Measurements from ENCODE around the gene IL34.

The IL34 gene

DNA sequence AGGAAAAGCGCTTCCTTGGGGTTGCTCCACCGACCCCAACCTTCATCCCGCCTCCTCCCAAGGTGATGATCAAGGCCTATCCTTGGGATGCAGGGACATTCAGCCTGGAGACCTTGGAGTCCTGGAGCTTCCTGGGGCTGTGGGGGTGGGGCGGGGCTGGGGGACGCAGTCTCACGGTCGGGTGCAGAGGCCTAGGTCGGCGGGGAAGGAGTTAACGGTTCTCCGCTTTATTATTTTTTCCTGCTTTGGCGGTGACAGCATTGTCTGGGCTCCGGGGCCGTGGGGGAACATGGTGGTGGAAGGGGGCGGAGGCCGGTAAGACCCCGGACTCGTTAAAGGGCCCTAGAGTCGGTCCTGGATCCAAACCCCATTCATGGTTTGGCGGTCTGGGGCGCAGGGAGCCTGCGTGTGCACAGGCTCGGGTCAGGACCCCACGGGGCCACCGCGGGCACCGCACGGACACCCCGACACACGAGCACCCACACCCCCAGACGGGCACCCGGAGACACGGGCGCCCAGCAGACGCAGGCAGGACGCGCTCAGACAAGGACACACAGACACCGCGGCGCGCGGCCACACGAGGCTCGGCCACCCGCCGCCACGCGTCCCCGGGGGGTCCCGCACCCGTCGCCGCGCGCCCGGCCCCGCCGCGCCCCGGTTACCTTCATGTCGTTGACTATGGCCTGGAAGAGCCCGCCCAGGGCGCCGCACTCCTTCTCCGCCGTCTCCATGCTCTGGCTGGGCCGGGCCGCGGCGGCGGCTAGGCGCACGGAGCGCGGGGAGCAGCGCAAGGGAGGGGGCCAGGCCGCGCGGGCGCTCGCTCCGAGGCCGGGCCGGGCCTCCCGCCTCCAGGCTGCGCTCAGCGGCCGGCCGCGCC, 38.9 kb downstream of the IL34 start:
- Mint-ChIP-seq H3K27ac (peak overlapping the region in 2 of 3 experiments; percentile 63 to 65), H3K9me3 (no peaks in the 10 kb centered on the region), H3K27me3 (ENCODE audit: low read depth) (peaks cover 5% of the 10 kb centered on the region), H3K4me3 (peak overlapping the region; percentile 85 to 91 (median 89)), H3K4me1 (peaks cover 53% of the 10 kb centered on the region), H3K36me3 (ENCODE audit: low read depth) (peaks cover 3% of the 10 kb centered on the region)
- TF ChIP-seq, protein P1, sequence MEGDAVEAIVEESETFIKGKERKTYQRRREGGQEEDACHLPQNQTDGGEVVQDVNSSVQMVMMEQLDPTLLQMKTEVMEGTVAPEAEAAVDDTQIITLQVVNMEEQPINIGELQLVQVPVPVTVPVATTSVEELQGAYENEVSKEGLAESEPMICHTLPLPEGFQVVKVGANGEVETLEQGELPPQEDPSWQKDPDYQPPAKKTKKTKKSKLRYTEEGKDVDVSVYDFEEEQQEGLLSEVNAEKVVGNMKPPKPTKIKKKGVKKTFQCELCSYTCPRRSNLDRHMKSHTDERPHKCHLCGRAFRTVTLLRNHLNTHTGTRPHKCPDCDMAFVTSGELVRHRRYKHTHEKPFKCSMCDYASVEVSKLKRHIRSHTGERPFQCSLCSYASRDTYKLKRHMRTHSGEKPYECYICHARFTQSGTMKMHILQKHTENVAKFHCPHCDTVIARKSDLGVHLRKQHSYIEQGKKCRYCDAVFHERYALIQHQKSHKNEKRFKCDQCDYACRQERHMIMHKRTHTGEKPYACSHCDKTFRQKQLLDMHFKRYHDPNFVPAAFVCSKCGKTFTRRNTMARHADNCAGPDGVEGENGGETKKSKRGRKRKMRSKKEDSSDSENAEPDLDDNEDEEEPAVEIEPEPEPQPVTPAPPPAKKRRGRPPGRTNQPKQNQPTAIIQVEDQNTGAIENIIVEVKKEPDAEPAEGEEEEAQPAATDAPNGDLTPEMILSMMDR (IDR thresholded peaks at IDR 0.05; ENCODE audit: unreplicated experiment in 3 of 3): no peak

DNA sequence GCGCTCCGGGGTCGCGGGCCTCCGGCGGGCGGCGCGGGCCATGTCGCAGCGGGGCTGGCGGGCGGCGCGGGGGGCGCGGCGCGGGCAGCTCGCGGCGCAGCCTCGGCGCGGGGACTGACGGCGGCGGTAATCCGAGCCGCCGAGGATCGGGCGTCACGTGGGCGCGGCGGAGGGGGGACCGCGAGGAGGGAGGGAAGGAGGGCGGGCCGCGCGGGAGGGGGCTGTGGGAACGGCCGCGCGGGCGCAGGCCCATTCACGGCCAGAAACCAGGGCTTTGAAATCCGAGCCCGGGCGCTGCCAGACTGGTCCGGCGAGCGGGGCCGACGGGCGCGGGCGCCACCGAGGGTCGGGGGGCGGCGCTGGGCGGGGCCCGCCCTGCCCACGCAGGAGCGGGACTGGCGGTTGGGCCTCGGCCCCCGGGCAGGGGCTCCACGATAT, 39.6 kb downstream of the IL34 start, which contains the start of gene MTSS2:
Gene MTSS2, minus strand, starts transcription at position 116 of the 438 bp plus-strand sequence. CDS start 262 bp downstream, outside the sequence.
- H3K4me3 Mint-ChIP-seq: peak within 1 kb of the TSS; percentile 85 to 91 (median 89)
- H3K36me3 Mint-ChIP-seq (ENCODE audit: low read depth): peaks cover 3% of the 10 kb centered on the region
- H3K4me1 Mint-ChIP-seq: peaks cover 60% of the 10 kb centered on the region
- TF ChIP-seq, protein P1 (IDR thresholded peaks at IDR 0.05; ENCODE audit: unreplicated experiment in 3 of 3): no peak
- H3K9me3 Mint-ChIP-seq: no peaks in the 10 kb centered on the region
- H3K27me3 Mint-ChIP-seq (ENCODE audit: low read depth): peaks cover 5% of the 10 kb centered on the region
- H3K27ac Mint-ChIP-seq: peak within 1 kb of the TSS; percentile 94 to 98 (median 94)

DNA sequence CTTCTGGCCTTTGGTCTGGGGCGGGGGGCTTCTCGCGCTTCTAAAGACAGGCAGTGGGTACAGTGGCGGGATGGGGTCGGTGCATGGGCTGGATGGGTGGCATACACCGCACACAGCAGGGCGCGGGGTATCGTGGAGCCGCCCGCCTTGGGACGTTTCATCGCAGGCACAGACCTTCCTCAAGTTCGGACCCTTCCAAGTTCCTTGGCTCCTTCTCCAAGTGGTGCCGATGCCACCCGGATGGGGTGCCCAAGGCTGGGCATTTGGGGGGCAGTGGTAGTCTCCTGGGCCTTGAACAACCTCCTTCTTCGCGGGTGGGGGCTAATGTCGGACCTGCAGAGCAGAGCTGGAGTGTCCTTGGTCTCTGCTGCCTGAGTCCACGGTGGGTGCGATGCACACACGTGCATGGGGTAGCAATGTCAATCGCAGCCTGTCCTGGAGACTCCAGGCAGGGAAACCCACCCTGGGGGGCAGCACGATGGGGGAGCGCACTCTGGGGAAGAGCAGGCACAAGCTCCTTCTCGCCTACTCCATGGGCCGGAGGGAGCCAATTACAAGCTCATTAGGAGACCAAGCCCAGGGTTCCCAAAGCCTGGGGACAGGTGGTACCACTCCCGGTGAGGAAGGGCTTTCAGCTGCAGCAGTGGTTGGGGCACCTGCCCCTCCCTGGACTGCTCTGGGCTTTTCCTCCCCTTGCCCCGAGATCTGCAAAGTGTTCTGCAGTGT, 40.2 kb downstream of the IL34 start:
- TF ChIP-seq, protein P1 (IDR thresholded peaks at IDR 0.05; ENCODE audit: unreplicated experiment in 3 of 3): no peak
- Mint-ChIP-seq H3K27ac (peak overlapping the region; percentile 94 to 98 (median 94)), H3K36me3 (ENCODE audit: low read depth) (peaks cover 3% of the 10 kb centered on the region), H3K9me3 (no peaks in the 10 kb centered on the region), H3K4me3 (peak overlapping the region; percentile 78 to 88 (median 84)), H3K4me1 (peaks cover 62% of the 10 kb centered on the region), H3K27me3 (ENCODE audit: low read depth) (peaks cover 5% of the 10 kb centered on the region)

DNA sequence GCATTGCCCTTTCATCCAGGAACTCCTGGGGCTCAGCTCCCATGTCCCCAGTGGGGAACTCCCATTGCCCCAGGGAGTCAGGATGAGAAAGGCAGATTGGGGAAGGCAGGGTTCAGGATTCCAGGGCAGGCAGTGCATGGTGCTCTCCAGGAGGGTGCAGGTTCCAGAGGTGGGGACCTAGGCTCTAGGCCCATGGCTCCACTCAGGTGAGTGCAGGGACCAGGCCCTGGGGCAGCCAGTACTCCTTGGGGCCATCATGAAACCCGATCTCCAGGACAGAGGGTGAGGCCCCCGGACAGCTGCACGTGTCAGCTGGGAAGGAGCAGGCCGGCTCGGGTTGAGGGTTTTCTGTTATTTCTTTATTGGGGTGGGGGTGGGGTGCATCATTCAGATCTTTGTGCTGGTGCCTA, 40.7 kb downstream of the IL34 start:
- Mint-ChIP-seq H3K36me3 (ENCODE audit: low read depth) (peaks cover 3% of the 10 kb centered on the region), H3K27me3 (ENCODE audit: low read depth) (peaks cover 5% of the 10 kb centered on the region), H3K4me3 (peak overlapping the region; percentile 78 to 88 (median 84)), H3K4me1 (peaks cover 67% of the 10 kb centered on the region), H3K27ac (peak overlapping the region; percentile 94 to 98 (median 94)), H3K9me3 (no peaks in the 10 kb centered on the region)
- TF ChIP-seq, protein P1 (IDR thresholded peaks at IDR 0.05; ENCODE audit: unreplicated experiment in 3 of 3): no peak

DNA sequence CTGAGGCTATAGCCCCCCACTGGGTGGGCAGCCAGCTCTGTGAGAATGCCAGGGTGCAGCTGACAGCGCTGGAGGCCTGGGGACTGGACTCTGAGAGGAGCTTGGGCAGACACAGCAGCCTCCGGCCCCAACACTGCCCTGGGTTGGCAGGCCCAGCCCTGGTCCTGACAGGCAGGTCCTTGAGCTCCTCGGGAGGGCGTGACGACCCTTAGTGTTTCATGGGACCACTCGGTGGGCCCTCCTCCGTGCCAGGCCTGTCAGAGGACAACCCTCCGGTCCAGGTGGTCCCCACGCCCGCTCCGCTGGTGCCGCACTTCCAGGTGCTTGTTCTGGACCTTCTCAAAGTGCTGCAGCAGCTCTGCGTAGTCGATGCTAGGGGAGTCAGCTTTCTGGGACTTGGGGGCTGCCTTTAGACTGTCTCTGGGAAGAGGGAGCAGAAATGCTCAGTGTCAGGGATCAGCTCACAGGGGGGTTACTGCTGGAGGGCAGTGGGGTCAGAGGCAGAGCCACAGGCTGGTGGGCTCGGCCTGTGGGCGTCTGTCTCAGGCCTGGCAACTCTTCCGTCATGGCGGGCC, 41.4 kb downstream of the IL34 start:
- Mint-ChIP-seq H3K4me1 (peaks cover 62% of the 10 kb centered on the region), H3K36me3 (ENCODE audit: low read depth) (peaks cover 1% of the 10 kb centered on the region), H3K27ac (peak overlapping the region; percentile 94 to 98 (median 94)), H3K27me3 (ENCODE audit: low read depth) (peaks cover 5% of the 10 kb centered on the region), H3K9me3 (no peaks in the 10 kb centered on the region), H3K4me3 (peak overlapping the region; percentile 78 to 88 (median 84))
- TF ChIP-seq, protein P1 (IDR thresholded peaks at IDR 0.05; ENCODE audit: unreplicated experiment in 3 of 3): no peak
